Measurements from ENCODE around the gene NR2E1.

NR2E1 gene

GRCh38 chr6:108171291-108171917, 5.6 kb downstream of the NR2E1 start:
- FAIRE-seq (no peak), DNase-seq (ENCODE audit: insufficient read length, low spot score) (no peak)
- TF ChIP-seq POU2F2 (IDR thresholded peaks at IDR 0.05; ENCODE audit: low read depth, low read length) (no peak), TAF1 (IDR thresholded peaks at IDR 0.05; ENCODE audit: low read depth, low read length) (no peak), PAX5 (IDR thresholded peaks at IDR 0.05; ENCODE audit: insufficient read depth, low read length, severe bottlenecking) (no peak)

DNA sequence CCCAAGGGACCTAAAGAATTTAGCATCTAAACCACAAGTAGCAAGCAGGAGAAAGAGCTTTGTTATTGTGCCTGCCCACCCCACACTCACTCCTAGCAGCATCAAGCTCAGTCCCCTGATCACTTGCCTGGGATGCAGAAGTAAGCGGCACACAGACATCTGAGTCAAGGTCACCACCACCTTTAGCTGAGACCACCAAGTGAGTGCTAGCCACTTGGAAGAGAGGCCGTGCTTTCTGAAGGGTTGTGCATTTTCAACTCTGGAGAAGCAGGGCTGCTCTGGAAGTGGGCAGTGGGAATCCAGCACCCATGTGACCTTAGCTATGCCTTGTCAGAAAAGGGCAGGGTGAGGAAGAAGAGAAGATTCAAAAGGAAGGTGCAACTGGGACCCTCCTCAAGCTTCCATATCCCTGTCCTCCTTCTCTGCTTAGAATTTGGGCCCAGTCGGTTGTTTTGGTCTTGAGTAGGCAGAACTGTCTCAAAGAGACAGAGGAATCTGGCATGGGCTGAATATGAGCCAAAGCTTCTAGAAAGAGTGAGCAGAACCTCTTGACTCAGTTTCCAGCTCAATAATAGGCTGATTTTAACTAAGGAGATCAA, 6.2 kb downstream of the NR2E1 start:
- FAIRE-seq (no peak), DNase-seq (ENCODE audit: insufficient read length, low spot score) (no peak)
- TF ChIP-seq POLR2AphosphoS5 (IDR thresholded peaks at IDR 0.05; ENCODE audit: low read depth, low read length) (no peak), POLR2A (IDR thresholded peaks at IDR 0.05; ENCODE audit: low read depth, low read length) (no peak), TAF1 (IDR thresholded peaks at IDR 0.05; ENCODE audit: low read depth, low read length) (no peak), POU2F2 (IDR thresholded peaks at IDR 0.05; ENCODE audit: low read depth, low read length) (no peak), PAX5 (IDR thresholded peaks at IDR 0.05; ENCODE audit: insufficient read depth, low read length, severe bottlenecking) (no peak), SPI1 (IDR thresholded peaks at IDR 0.05; ENCODE audit: low read depth, low read length) (no peak)

- TF ChIP-seq POLR2A (IDR thresholded peaks at IDR 0.05; ENCODE audit: low read depth, low read length) (no peak), SPI1 (IDR thresholded peaks at IDR 0.05; ENCODE audit: low read depth, low read length) (no peak), TAF1 (IDR thresholded peaks at IDR 0.05; ENCODE audit: low read depth, low read length) (no peak), PAX5 (IDR thresholded peaks at IDR 0.05; ENCODE audit: insufficient read depth, low read length, severe bottlenecking) (no peak), POU2F2 (IDR thresholded peaks at IDR 0.05; ENCODE audit: low read depth, low read length) (no peak)
- no peak for FAIRE-seq
- DNase-seq (ENCODE audit: insufficient read length, low spot score): no peak
Observed at GRCh38 chr6:108174371-108175175, 8.8 kb downstream of the NR2E1 start.

DNA sequence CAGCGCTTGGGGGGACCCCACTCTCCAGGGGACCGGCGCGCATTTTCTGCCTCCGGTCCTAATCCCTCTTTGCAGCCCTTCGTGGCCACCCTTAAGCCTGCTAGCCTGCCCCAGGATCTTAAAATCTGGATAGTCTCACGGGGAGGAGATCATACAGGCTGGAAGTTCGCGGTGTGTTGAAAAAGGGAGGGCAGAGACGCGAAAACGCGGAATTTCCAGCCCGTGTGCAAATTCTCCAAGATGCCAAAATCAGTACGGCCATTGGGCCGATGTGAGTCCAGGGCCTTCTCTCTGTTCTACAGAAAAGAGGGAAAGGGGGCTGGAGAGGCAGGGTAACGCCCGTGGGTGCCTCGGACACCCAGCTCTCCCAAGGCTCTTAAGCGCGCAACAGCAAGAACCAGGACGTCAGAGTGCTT, 9.4 kb downstream of the NR2E1 start:
- no peak for TF ChIP-seq POU2F2 (IDR thresholded peaks at IDR 0.05; ENCODE audit: low read depth, low read length)
- TF ChIP-seq POLR2AphosphoS5 (IDR thresholded peaks at IDR 0.05; ENCODE audit: low read depth, low read length): no peak
- no peak for TF ChIP-seq POLR2A (IDR thresholded peaks at IDR 0.05; ENCODE audit: low read depth, low read length)
- TF ChIP-seq PAX5 (IDR thresholded peaks at IDR 0.05; ENCODE audit: insufficient read depth, low read length, severe bottlenecking): no peak
- no peak for TF ChIP-seq SPI1 (IDR thresholded peaks at IDR 0.05; ENCODE audit: low read depth, low read length)
- TF ChIP-seq TAF1 (IDR thresholded peaks at IDR 0.05; ENCODE audit: low read depth, low read length): no peak
- FAIRE-seq (no peak), DNase-seq (ENCODE audit: insufficient read length, low spot score) (no peak)

DNA sequence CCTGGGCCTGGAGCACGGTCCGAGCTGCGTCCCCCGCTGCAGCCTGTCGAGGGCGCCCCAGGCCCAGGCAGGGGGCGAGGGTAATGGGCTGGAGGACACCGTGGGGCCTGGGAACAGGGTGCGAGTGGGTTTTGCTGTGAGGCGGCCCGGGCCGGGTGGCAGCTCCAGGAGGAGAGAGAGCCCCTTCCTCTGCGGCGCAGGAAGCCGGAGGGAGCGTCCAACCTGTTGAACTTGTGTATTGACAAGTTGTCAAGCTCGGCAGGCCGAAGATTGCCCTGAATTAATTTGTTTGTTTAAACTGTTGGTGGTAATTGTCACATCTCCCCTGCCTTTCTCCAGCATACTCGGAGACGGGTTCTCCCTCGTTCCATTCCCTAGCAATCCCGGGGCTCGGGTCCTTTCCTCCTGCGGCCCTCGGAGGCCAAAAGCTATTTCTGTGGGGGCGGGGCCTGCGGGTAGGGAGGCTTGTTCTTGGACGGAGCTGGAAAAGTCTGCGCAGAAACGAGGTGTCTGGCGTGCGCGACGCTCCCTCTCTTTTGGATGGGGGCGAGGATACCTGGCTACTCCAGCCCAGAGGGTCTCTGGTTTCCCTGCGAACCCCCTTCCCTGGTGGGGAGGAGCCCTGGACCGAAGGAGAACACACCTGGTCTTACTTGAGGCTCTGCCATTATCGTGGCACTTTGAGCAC, 9.9 kb downstream of the NR2E1 start:
- TF ChIP-seq POLR2A (IDR thresholded peaks at IDR 0.05; ENCODE audit: low read depth, low read length) (no peak), POLR2AphosphoS5 (IDR thresholded peaks at IDR 0.05; ENCODE audit: low read depth, low read length) (no peak), SPI1 (IDR thresholded peaks at IDR 0.05; ENCODE audit: low read depth, low read length) (no peak), POU2F2 (IDR thresholded peaks at IDR 0.05; ENCODE audit: low read depth, low read length) (no peak), PAX5 (IDR thresholded peaks at IDR 0.05; ENCODE audit: insufficient read depth, low read length, severe bottlenecking) (no peak), TAF1 (IDR thresholded peaks at IDR 0.05; ENCODE audit: low read depth, low read length) (no peak)

GRCh38 chr6:108176281-108177089, 10.7 kb downstream of the NR2E1 start:
- FAIRE-seq: no peak
- DNase-seq (ENCODE audit: insufficient read length, low spot score): no peak
- TF ChIP-seq TAF1 (IDR thresholded peaks at IDR 0.05; ENCODE audit: low read depth, low read length) (no peak), POLR2AphosphoS5 (IDR thresholded peaks at IDR 0.05; ENCODE audit: low read depth, low read length) (no peak), POLR2A (IDR thresholded peaks at IDR 0.05; ENCODE audit: low read depth, low read length) (no peak), PAX5 (IDR thresholded peaks at IDR 0.05; ENCODE audit: insufficient read depth, low read length, severe bottlenecking) (no peak), SPI1 (IDR thresholded peaks at IDR 0.05; ENCODE audit: low read depth, low read length) (no peak), POU2F2 (IDR thresholded peaks at IDR 0.05; ENCODE audit: low read depth, low read length) (no peak)

More for the DNA sequence above, 9.9 kb downstream of the NR2E1 start:
- FAIRE-seq: no peak
- DNase-seq (ENCODE audit: insufficient read length, low spot score): no peak

- TF ChIP-seq SPI1 (IDR thresholded peaks at IDR 0.05; ENCODE audit: low read depth, low read length) (no peak), POLR2A (IDR thresholded peaks at IDR 0.05; ENCODE audit: low read depth, low read length) (no peak), PAX5 (IDR thresholded peaks at IDR 0.05; ENCODE audit: insufficient read depth, low read length, severe bottlenecking) (no peak), POU2F2 (IDR thresholded peaks at IDR 0.05; ENCODE audit: low read depth, low read length) (no peak), TAF1 (IDR thresholded peaks at IDR 0.05; ENCODE audit: low read depth, low read length) (no peak), POLR2AphosphoS5 (IDR thresholded peaks at IDR 0.05; ENCODE audit: low read depth, low read length) (no peak)
- FAIRE-seq: no peak
- no peak for DNase-seq (ENCODE audit: insufficient read length, low spot score)
Observed at GRCh38 chr6:108179741-108180140, 13.9 kb downstream of the NR2E1 start.

DNA sequence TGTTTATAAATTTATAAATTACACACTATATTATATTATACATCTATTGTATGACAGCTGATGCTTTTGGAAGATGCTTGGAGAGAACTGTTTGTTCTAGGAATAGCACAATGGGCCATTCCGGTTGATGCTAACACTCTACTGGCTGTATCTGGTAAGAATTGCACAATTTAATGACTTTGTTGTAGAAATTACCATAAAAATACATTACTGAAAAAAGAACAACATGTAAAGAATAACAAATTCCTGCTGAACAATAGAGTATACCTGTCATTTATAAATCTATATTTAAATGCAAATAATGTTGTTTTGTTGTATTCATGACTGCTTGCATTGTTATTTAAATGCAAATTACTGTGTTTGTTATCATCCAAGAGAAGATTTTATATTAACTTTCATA, 14.4 kb downstream of the NR2E1 start:
- FAIRE-seq (no peak), DNase-seq (ENCODE audit: insufficient read length, low spot score) (no peak)
- TF ChIP-seq PAX5 (IDR thresholded peaks at IDR 0.05; ENCODE audit: insufficient read depth, low read length, severe bottlenecking) (no peak), POLR2AphosphoS5 (IDR thresholded peaks at IDR 0.05; ENCODE audit: low read depth, low read length) (no peak), SPI1 (IDR thresholded peaks at IDR 0.05; ENCODE audit: low read depth, low read length) (no peak), TAF1 (IDR thresholded peaks at IDR 0.05; ENCODE audit: low read depth, low read length) (no peak), POLR2A (IDR thresholded peaks at IDR 0.05; ENCODE audit: low read depth, low read length) (no peak), POU2F2 (IDR thresholded peaks at IDR 0.05; ENCODE audit: low read depth, low read length) (no peak)

Measured in GM12891 (cell line).